Right ventricle myocardium superior (tissue), 1 donor: ENCODE results near the gene GLYR1. TPM values are rescaled to one million over a fixed set of nuclear protein-coding genes. Genes with fewer than 3 reads are reported as not detected.

ENCODE experiments used
- ATAC-seq: fragments of 200-7000 bp; cut with Tn5 transposase; one replicate; pipeline ENCODE4 v1.9.1; 2020; ENCODE audit warnings: mild to moderate bottlenecking; ENCODE audit not compliant: poor library complexity
- DNase-seq: peaks from one replicate; pipeline ENCODE4 v3.0.0-alpha.2; 2020
- intact Hi-C: fragments of 100-400 bp; cut with DNase I; formaldehyde crosslinking; loops from one replicate; pipeline ENCODE4 v1.11.2; 2022
- total RNA-seq: library from RNA; stranded (reverse); fragmentation: NEBNext Ultra II Directional; extraction: Animal tissue kit (Norgen Biotek cat#: 25700); gene quantifications from one replicate; pipeline ENCODE4 v1.2.1, GENCODE V29; 2021
- donor health status: DM: no; HTN: yes; CAD: no; lungs with severe emphysema.

Gene GLYR1
- total RNA-seq, 1 donor from 2014 or later, result 93.3 TPM

DNA sequence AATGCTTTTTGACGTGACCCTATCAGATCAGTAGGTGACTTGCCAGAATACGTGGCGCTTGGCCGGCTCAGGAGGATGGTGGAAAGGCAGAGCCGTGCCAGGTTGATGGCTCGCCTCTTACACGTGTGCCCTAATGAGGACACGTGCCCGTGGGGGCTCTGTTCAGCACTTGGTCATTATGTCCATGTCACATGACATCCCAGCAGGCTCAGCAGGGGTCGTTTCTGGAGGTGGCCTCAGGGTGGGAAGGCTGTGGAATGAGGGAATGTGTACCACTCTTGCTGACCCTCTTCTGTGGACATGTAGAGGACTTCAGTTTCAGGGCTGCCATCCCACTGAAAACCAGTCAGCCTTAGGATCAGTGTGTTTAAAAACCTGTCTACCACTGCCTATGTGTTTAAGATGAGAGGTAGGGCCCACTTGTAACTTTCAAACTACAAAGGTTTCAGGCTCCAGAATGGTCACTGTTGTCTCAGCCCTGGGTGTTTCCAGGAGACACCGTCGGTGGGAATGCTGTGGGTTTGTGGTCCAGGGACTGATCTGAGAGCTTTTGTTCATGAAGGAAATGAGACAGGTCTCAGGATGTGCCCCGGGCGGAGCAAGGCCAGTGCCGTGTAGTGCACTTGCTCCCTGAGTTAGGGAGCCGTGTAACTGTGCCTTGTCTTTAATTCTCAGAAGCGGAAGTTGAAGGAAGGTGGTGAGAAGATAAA is 12.3 kb upstream of the GLYR1 start:
- DNase-seq, result no peak
- intact Hi-C loops, result no loop called here
- ATAC-seq, result no peak

GRCh38 chr16:4855804-4856203 is 8.7 kb upstream of the GLYR1 start:
- ATAC-seq (no peak), DNase-seq (no peak)
- intact Hi-C loops, result no loop called here

DNA sequence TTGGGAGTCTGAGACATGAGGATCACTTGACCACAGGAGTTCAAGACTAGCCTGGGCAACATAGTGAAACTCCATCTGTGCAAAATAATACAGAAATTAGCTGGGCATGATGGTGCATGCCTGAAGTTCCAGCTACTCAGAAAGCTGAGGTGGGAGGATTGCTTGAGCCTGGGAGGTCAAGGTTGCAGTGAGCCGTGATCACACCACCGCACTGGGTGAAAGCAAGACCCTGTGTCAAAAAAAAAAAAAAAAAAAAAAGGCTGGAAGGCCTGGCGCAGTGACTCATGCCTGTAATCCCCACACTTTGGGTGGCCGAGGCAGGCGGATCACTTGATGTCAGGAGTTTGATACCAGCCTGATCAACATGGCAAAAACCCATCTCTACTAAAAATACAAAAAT is 8.3 kb upstream of the GLYR1 start:
- ATAC-seq, result no peak
- no peak for DNase-seq
- intact Hi-C loops, result no loop called here

DNA sequence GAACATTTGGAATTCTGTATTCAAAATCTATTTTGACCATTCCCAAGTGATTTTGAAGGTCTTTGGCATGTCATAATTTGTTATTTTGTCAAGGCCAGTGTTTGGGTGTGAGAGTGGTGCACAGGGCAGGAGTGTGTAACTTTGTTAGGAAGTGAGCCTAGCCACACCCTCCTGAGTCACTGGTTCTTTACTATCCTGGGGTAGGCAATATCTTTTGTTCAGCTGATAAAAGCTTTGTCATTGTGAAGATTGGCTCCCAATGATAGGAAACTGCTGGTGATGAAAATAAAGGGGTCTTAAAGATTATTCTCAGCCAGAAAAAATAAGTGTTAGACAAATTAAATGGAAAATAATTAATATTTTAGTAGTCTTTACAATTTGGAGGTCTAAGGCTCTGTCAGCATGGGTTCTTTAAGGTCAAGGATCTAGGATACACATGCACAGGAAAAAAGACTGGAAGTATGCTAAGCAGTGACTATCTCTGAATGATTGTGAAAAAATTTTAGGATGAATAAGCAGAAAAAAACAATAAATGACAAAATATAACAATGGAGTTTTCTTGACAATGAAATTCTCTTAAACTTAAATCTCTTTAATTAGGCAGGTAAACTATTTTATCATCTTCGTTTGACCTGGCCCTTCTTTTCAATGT is 5.3 kb upstream of the GLYR1 start:
- no peak for ATAC-seq
- DNase-seq, result no peak
- intact Hi-C loops, result no loop called here

GRCh38 chr16:4850211-4850610 is 3.1 kb upstream of the GLYR1 start:
- ATAC-seq, result no peak
- no peak for DNase-seq
- intact Hi-C loops, result no loop called here

- intact Hi-C loops, result loop anchor here (5.0 kb wide), 1 partner anchor 46 kb away; the partner anchor contains the start of gene ROGDI
- peak; percentile 78 for DNase-seq
- peak; percentile 36 for ATAC-seq
Observed at GRCh38 chr16:4847774-4848587, 893 bp upstream of the GLYR1 start.

GRCh38 chr16:4846503-4846900 is 586 bp downstream of the GLYR1 start:
- ATAC-seq (peak; percentile 39), DNase-seq (peak; percentile 62)
- intact Hi-C loops, result loop anchor here (5.0 kb wide), 1 partner anchor 44 kb away; the partner anchor contains the start of gene ROGDI

DNA sequence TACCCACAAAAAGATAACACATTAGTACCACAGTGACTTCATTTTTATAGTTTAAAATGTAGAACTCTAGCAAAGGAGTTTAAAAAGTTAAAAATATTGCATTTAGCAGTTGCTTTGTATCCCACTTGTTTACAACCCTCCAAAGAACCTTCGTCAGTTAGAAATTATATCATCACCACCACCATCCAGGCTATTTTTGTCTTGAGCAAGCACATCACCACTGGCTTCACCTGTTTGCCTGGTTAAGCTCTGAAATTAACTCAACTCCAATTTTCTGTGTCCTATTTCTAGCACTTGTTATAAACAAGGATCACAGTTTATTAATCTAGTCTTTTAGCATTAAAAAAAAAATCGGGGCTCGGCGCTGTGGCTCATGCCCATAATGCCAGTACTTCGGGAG is 6.1 kb downstream of the GLYR1 start:
- ATAC-seq (no peak), DNase-seq (no peak)
- intact Hi-C loops, result no loop called here

GRCh38 chr16:4839942-4840341 is 7.1 kb downstream of the GLYR1 start:
- no peak for ATAC-seq
- DNase-seq, result no peak
- intact Hi-C loops, result no loop called here

- intact Hi-C loops, result no loop called here
- no peak for DNase-seq
- ATAC-seq, result no peak
Observed at GRCh38 chr16:4837733-4838501, 9.2 kb downstream of the GLYR1 start.

DNA sequence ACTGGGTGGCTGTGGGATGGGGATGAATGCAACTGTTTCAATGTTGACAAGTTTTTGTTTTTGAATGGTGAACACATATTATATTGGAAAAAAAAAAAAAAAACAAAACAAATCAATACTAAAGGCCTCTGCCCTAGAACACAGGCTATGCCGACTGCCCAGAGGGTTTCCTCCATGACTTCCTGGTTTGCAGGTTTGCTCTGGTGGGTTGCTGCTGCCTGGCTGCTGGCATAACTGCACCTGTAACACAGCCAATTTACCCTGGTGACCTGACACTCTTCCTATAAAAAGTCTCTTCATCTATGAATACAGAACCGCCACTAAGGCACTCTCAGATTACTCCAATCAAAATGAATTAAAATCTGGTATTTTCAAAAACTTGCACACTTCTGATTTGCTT is 10.4 kb downstream of the GLYR1 start:
- DNase-seq (no peak), ATAC-seq (peak; percentile 17)
- intact Hi-C loops, result no loop called here

DNA sequence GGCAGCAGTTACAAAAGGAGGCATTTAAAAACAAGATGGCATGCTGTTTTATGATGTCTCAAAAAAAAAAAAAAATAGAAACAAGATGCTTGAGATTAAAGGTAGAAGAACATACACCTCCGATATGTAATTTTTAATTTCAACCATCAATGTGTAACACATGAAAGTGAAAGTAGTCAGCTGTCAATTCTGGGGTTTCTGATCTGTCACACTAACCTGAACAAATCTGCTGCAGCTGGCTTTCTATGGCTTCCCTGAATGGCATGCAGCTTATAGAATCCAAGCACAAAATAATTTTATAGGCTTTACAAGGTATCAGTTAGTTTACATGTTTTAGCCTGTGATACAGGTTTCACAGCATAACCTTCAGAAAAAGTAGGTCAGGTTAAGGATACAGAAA is 13.5 kb downstream of the GLYR1 start:
- DNase-seq, result no peak
- intact Hi-C loops, result no loop called here
- ATAC-seq, result no peak

GRCh38 chr16:4832698-4833343 is 14.3 kb downstream of the GLYR1 start:
- intact Hi-C loops, result no loop called here
- ATAC-seq, result no peak
- DNase-seq, result no peak

- DNase-seq (no peak), ATAC-seq (no peak)
- intact Hi-C loops, result no loop called here
Observed at GRCh38 chr16:4831616-4832015, 15.5 kb downstream of the GLYR1 start.

DNA sequence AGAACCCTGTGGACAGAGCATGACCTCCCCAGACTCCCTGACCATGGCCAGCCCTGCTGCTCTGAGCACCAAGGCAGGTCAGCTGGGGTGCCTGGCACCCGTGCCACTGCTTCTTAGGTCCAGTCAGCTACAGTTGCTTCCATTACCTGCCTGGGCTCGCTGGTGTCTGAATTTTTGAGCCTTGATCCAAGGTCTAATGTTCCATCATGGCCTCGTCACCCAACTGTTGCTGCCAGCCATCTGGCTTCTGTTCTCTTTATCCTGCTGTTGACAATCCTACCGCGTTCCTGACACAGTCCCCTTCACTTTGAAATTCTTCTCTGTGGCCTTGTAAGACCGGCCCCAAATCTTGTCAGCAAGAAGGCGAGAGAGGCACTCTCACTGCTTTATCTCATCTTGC is 16.7 kb downstream of the GLYR1 start:
- intact Hi-C loops, result no loop called here
- DNase-seq (no peak), ATAC-seq (peak; percentile 19)

DNA sequence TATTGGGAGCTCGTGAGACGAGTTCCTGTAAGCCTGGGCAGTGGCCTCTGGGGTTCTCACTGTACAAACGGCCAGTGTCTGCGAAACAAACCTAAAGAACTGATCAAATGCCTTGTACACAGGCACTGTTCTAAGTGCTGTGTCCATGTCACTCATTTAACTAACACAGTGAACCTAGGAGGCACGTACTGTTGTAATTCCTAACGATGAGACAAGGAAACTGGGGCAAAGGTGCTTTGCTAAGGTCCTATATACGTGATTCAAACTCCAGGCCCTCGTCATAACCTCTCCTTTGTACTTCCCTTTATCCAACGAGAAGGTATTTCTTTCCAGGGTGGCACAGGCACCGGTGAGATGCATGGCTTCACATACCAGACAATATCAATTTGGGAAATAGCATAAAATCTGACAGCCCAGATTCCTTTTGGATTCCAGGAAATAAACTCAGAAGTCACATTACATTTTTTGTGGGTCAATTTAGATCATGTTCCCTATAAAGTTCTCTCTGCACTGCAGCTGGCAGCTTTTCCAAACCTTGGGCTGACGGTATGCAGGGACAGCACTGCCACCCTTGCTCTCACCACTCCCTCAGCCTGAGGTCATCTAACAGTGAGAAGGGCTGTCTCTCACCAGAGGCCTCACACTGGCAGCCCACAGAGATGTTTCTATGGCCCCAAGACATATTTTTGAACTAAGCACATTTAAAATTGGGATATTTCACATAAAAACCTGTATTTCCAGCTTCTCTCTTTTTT is 18.3 kb downstream of the GLYR1 start:
- DNase-seq (peak; percentile 62), ATAC-seq (peak; percentile 61)
- intact Hi-C loops, result no loop called here

GRCh38 chr16:4826980-4827379 is 20.1 kb downstream of the GLYR1 start:
- DNase-seq (no peak), ATAC-seq (peak; percentile 75)
- intact Hi-C loops, result no loop called here

DNA sequence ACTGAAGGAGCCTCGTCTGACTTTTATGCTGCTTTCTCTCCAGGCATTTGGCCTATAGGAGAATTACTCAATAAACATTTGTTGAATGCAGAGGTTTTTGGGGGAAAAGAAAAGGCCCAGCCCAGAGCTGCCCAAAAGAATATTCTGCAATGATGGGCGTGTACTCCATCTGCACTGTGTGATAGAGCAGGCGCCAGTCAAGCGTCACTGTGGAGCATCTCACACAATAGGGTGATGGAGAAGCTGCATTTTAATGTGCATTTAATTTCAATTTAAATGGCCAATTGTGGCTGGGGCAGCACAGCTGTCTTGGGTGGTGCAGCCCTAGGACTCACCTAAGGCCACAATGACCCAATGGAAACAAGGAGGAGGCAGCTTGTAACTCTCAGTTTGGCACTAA is 20.6 kb downstream of the GLYR1 start:
- ATAC-seq, result no peak
- intact Hi-C loops, result no loop called here

More for the DNA sequence above, 20.6 kb downstream of the GLYR1 start:
- no peak for DNase-seq
